Thyroid gland (tissue), 4 donors: ENCODE data around the gene RTN4RL1. TPM values are rescaled to one million over a fixed set of nuclear protein-coding genes. Genes with fewer than 3 reads are reported as not detected.

ENCODE experiments used
- DNase-seq, 2 donors: peaks; one replicate each; pipeline ENCODE4 v3.0.0-alpha.2; 2019
- H3K27ac ChIP-seq, 3 donors: fragments of 200-600 bp; sonication (generic); 1 replicate in 2 of 3; 2 replicates in 1 of 3; pipeline ENCODE4 v1.5.1; 2016 to 2019; ENCODE audit warnings: mild to moderate bottlenecking in 1 of 3, moderate library complexity in 1 of 3
- H3K27me3 ChIP-seq: fragments of 200-600 bp; sonication (generic); one replicate; pipeline ENCODE4 v1.5.1; 2019
- H3K36me3 ChIP-seq, 2 donors: fragments of 200-600 bp; sonication (generic); one replicate each; pipeline ENCODE4 v1.5.1; 2016 to 2019
- H3K4me1 ChIP-seq, 2 donors: fragments of 200-600 bp; sonication (generic); one replicate each; pipeline ENCODE4 v1.5.1; 2017 to 2019
- H3K4me3 ChIP-seq, 3 donors: fragments of 200-600 bp; sonication (generic); replicated peaks in 1 of 3; 1 replicate in 2 of 3; 2 replicates in 1 of 3; pipeline ENCODE4 v1.5.1; 2016; ENCODE audit warnings: mild to moderate bottlenecking in 1 of 3
- H3K9me3 ChIP-seq: fragments of 200-600 bp; sonication (generic); one replicate; pipeline ENCODE4 v1.5.1; 2017
- POLR2A ChIP-seq, 2 donors: fragments of 450-650 bp; IDR thresholded peaks; one replicate each; pipeline ENCODE4 v1.6.1; 2017; ENCODE audit warnings: antibody characterized with exemption in 2 of 2, mild to moderate bottlenecking in 2 of 2, moderate library complexity in 1 of 2
- WGBS, 2 donors: methylation state at CpG; one replicate each; pipeline ENCODE4 v1.1.5; 2017; 5-methylcytosine and 5-hydroxymethylcytosine counted together
- intact Hi-C: fragments of 100-400 bp; cut with DNase I; formaldehyde crosslinking; loops from one replicate; pipeline ENCODE4 v1.15.1; 2023
- total RNA-seq, 4 donors: library from RNA; depleted of rRNA; stranded (reverse); fragments of >200 nt; gene quantifications; one replicate each; pipeline ENCODE4 v1.2.3, GENCODE V29; 2016
- TF ChIP-seq, protein P1 (sequence below), 6 experiments: fragments of 200-600 bp in 3 of 6; fragments of 450-650 bp in 3 of 6; sonication (generic) in 3 of 6; IDR thresholded peaks; one replicate each; pipeline ENCODE4 v1.5.1; 2016 to 2019; ENCODE audit warnings: antibody characterized with exemption in 6 of 6, mild to moderate bottlenecking in 2 of 6, inconsistent platforms in 1 of 6, moderate library complexity in 1 of 6

Gene RTN4RL1
- total RNA-seq, 4 donors from 2014 or later = 1.6 to 4.9 (median 2.5) TPM

GRCh38 chr17:2040219-2040827 is 15.2 kb upstream of the RTN4RL1 start:
- peaks cover 16 to 22% of the 10 kb centered on the region in 2 donors for H3K4me1 ChIP-seq
- WGBS, 2 donors = 67 to 87% methylated on average over 3 to 7 of the region's 7 CpGs
- H3K4me3 ChIP-seq = no peak overlapping the region
- DNase-seq = no peak
- intact Hi-C loops = loop anchor here (5.0 kb wide), 1 partner anchor 318 kb away; the partner anchor contains the start of gene WDR81
- TF ChIP-seq POLR2A (IDR thresholded peaks at IDR 0.05) = no peak
- TF ChIP-seq, protein P1, sequence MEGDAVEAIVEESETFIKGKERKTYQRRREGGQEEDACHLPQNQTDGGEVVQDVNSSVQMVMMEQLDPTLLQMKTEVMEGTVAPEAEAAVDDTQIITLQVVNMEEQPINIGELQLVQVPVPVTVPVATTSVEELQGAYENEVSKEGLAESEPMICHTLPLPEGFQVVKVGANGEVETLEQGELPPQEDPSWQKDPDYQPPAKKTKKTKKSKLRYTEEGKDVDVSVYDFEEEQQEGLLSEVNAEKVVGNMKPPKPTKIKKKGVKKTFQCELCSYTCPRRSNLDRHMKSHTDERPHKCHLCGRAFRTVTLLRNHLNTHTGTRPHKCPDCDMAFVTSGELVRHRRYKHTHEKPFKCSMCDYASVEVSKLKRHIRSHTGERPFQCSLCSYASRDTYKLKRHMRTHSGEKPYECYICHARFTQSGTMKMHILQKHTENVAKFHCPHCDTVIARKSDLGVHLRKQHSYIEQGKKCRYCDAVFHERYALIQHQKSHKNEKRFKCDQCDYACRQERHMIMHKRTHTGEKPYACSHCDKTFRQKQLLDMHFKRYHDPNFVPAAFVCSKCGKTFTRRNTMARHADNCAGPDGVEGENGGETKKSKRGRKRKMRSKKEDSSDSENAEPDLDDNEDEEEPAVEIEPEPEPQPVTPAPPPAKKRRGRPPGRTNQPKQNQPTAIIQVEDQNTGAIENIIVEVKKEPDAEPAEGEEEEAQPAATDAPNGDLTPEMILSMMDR (IDR thresholded peaks at IDR 0.05) = no peak
- H3K27ac ChIP-seq = no peak overlapping the region
- peaks cover 17 to 35% of the 10 kb centered on the region in 2 donors for H3K36me3 ChIP-seq
- H3K9me3 ChIP-seq = no peaks in the 10 kb centered on the region
- H3K27me3 ChIP-seq = no peaks in the 10 kb centered on the region

DNA sequence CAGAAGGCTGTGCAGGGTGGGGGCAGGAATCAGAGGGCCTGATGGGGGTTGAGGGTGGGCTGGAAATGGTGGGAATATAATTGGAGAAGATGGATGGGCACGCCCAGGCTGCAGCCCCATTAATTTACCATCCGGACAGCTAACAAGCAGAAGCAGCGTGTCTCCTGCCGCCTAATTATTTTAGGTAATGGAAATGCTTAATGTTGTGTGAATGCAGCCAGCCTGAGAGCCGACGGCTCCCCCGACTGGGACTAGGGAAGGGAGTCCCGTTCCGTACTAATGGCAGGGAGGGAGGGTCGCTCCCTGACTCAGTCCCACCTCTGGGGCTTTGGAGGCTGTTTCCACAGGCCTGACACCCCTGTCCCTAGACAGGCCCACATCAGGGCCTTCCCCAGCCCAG is 12.0 kb upstream of the RTN4RL1 start:
- Histone ChIP-seq H3K27ac (no peak overlapping the region), H3K27me3 (no peaks in the 10 kb centered on the region), H3K4me3 (no peak overlapping the region), H3K36me3 (peaks cover 23 to 24% of the 10 kb centered on the region in 2 donors), H3K4me1 (peaks cover 9 to 13% of the 10 kb centered on the region in 2 donors), H3K9me3 (no peaks in the 10 kb centered on the region)
- intact Hi-C loops = no loop called here
- TF ChIP-seq POLR2A (IDR thresholded peaks at IDR 0.05) = no peak
- TF ChIP-seq, protein P1 (IDR thresholded peaks at IDR 0.05) = no peak
- no peak for DNase-seq
- 89 to 92% methylated on average over 5 to 10 of the region's 10 CpGs for whole genome bisulfite sequencing, 2 donors

GRCh38 chr17:2035541-2036488 is 10.7 kb upstream of the RTN4RL1 start:
- Histone ChIP-seq H3K9me3 (no peaks in the 10 kb centered on the region), H3K36me3 (peaks cover 23 to 24% of the 10 kb centered on the region in 2 donors), H3K4me1 (peaks cover 7 to 12% of the 10 kb centered on the region in 2 donors), H3K27me3 (no peaks in the 10 kb centered on the region), H3K27ac (no peak overlapping the region), H3K4me3 (no peak overlapping the region)
- DNase-seq = no peak
- TF ChIP-seq, protein P1 (IDR thresholded peaks at IDR 0.05) = no peak
- no peak for TF ChIP-seq POLR2A (IDR thresholded peaks at IDR 0.05)
- 88 to 94% methylated on average over 23 to 29 of the region's 29 CpGs for whole genome bisulfite sequencing, 2 donors
- intact Hi-C loops = no loop called here

- Histone ChIP-seq H3K27ac (no peak overlapping the region), H3K4me3 (no peak overlapping the region), H3K4me1 (peaks cover 7 to 9% of the 10 kb centered on the region in 2 donors), H3K27me3 (no peaks in the 10 kb centered on the region), H3K9me3 (no peaks in the 10 kb centered on the region), H3K36me3 (peaks cover 23 to 24% of the 10 kb centered on the region in 2 donors)
- no peak for DNase-seq
- intact Hi-C loops = no loop called here
- WGBS, 2 donors = 68 to 80% methylated on average over 5 to 7 of the region's 9 CpGs
- TF ChIP-seq, protein P1 (IDR thresholded peaks at IDR 0.05) = no peak
- no peak for TF ChIP-seq POLR2A (IDR thresholded peaks at IDR 0.05)
Measured at GRCh38 chr17:2034806-2035540, 9.8 kb upstream of the RTN4RL1 start.
